IPS-NIHi7 (cell line): Measurements from ENCODE around the gene SAMD1.

Experiments used
- DNase-seq: peaks from one replicate; pipeline ENCODE4 v3.0.0; 2012; ENCODE audit warnings: mixed read lengths; ENCODE audit errors: extremely low spot score

SAMD1 gene

GRCh38 chr19:14090509-14091080 is at the start of gene SAMD1:
Gene SAMD1, minus strand, starts transcription at chr19:14090751.
- DNase-seq = peak; percentile 84

- DNase-seq = no peak
Measured at GRCh38 chr19:14139944-14140343, 49.4 kb upstream of the SAMD1 start.

GRCh38 chr19:14138576-14139265 is 48.2 kb upstream of the SAMD1 start:
- DNase-seq = no peak

GRCh38 chr19:14136509-14137281 is 46.1 kb upstream of the SAMD1 start, which contains the start of gene ASF1B:
Gene ASF1B, minus strand, starts transcription at chr19:14136589. Its CDS starts 133 bp downstream, at chr19:14136456.
- DNase-seq = peak; percentile 97

- DNase-seq = no peak
Measured at GRCh38 chr19:14135985-14136508, 45.5 kb upstream of the SAMD1 start.

- no peak for DNase-seq
Measured at GRCh38 chr19:14135355-14135754, 44.8 kb upstream of the SAMD1 start.

GRCh38 chr19:14127929-14128509 is 37.5 kb upstream of the SAMD1 start:
- DNase-seq = no peak

GRCh38 chr19:14127176-14127575 is 36.6 kb upstream of the SAMD1 start:
- no peak for DNase-seq

GRCh38 chr19:14122924-14123323 is 32.4 kb upstream of the SAMD1 start:
- DNase-seq = no peak

GRCh38 chr19:14120497-14120780 is 29.9 kb upstream of the SAMD1 start:
- DNase-seq = no peak

- no peak for DNase-seq
Measured at GRCh38 chr19:14119644-14120496, 29.3 kb upstream of the SAMD1 start.

GRCh38 chr19:14119146-14119545 is 28.6 kb upstream of the SAMD1 start:
- no peak for DNase-seq

GRCh38 chr19:14118165-14119051 is 27.9 kb upstream of the SAMD1 start:
- no peak for DNase-seq

GRCh38 chr19:14117668-14118164 is 27.2 kb upstream of the SAMD1 start, which contains the start of gene PRKACA:
Gene PRKACA, minus strand, starts transcription at chr19:14117762. Its CDS starts 215 bp downstream, at chr19:14117547.
- peak; percentile 100 for DNase-seq

- no peak for DNase-seq
Measured at GRCh38 chr19:14116918-14117578, 26.5 kb upstream of the SAMD1 start.

- no peak for DNase-seq
Measured at GRCh38 chr19:14116525-14116917, 26.0 kb upstream of the SAMD1 start.

- DNase-seq = no peak
Measured at GRCh38 chr19:14115756-14116155, 25.2 kb upstream of the SAMD1 start.

GRCh38 chr19:14114854-14115253 is 24.3 kb upstream of the SAMD1 start:
- peak; percentile 61 for DNase-seq

GRCh38 chr19:14114439-14114838 is 23.9 kb upstream of the SAMD1 start:
- DNase-seq = no peak
